ENCODE measurements around the gene RIMBP2. TPM values are rescaled to one million over a fixed set of nuclear protein-coding genes. Genes with fewer than 3 reads are reported as not detected.

Gene RIMBP2
- total RNA-seq, 1 donor from 2014 or later = 0.99 TPM

DNA sequence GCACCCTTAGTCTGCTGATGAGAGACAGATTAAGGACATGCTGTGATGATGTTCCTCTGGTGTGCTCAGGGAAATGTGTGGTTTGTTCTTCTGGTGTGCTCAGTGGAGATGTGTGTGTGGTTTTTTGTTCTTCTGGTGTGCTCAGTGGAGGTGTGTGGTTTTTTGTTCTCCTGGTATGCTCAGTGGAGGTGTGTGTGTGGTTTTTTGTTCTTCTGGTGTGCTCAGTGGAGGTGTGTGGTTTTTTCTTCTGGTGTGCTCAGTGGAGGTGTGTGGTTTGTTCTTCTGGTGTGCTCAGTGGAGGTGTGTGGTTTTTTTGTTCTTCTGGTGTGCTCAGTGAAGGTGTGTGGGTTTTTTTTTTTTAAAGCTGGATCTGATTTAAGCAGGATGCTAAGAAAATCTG lies 363.0 kb downstream of the RIMBP2 start:
- Histone ChIP-seq H3K4me3 (no peak overlapping the region), H2AFZ (replicated peaks) (no peak overlapping the region), H3K9ac (no peak overlapping the region), H3K79me2 (ENCODE audit: low read depth) (no peaks in the 10 kb centered on the region), H3K27ac (no peak overlapping the region), H3K36me3 (no peaks in the 10 kb centered on the region), H3K4me2 (no peak overlapping the region), H3K9me3 (ENCODE audit: low read depth) (no peaks in the 10 kb centered on the region), H3K27me3 (peaks cover 2% of the 10 kb centered on the region), H3F3A (ENCODE audit: low read depth) (no peaks in the 10 kb centered on the region), H4K20me1 (ENCODE audit: low read depth) (no peaks in the 10 kb centered on the region), H3K4me1 (peaks cover 3% of the 10 kb centered on the region)
- Mint-ChIP-seq H3K36me3 (no peaks in the 10 kb centered on the region), H3K27me3 (ENCODE audit: insufficient read depth, low read depth) (peaks cover 2% of the 10 kb centered on the region), H3K27ac (peak overlapping the region; percentile 21), H3K4me1 (peaks cover 35% of the 10 kb centered on the region), H3K9me3 (no peaks in the 10 kb centered on the region), H3K4me3 (no peak overlapping the region)
- TF ChIP-seq EZH2 (IDR thresholded peaks at IDR 0.05) (no peak), EZH2phosphoT487 (IDR thresholded peaks at IDR 0.05) (no peak)
- TF ChIP-seq, protein P1, sequence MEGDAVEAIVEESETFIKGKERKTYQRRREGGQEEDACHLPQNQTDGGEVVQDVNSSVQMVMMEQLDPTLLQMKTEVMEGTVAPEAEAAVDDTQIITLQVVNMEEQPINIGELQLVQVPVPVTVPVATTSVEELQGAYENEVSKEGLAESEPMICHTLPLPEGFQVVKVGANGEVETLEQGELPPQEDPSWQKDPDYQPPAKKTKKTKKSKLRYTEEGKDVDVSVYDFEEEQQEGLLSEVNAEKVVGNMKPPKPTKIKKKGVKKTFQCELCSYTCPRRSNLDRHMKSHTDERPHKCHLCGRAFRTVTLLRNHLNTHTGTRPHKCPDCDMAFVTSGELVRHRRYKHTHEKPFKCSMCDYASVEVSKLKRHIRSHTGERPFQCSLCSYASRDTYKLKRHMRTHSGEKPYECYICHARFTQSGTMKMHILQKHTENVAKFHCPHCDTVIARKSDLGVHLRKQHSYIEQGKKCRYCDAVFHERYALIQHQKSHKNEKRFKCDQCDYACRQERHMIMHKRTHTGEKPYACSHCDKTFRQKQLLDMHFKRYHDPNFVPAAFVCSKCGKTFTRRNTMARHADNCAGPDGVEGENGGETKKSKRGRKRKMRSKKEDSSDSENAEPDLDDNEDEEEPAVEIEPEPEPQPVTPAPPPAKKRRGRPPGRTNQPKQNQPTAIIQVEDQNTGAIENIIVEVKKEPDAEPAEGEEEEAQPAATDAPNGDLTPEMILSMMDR (IDR thresholded peaks at IDR 0.05) = no peak
- no peak for DNase-seq (ENCODE audit: low spot score)

DNA sequence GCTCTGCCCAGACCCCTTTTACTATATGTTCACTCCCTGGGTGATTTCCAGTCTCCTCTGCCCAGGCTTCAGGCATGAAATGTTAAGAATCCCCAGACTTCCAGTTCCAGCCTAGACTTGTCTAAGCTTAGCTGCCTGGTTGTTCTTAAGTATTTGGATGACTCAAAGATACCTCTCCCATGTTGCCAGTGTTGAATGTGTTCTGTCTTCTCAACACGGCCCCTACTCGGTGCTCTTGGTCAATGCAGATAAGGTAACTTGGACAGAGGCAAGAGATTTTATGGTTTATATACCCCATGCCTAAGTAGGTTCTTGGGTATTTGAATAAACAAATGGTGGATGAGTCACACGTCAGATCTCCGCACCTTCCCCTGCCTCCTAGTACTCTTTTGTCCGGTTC lies 364.8 kb downstream of the RIMBP2 start:
- no peak overlapping the region for H3K4me3 Mint-ChIP-seq
- H3K9me3 ChIP-seq (ENCODE audit: low read depth) = no peaks in the 10 kb centered on the region
- H3K27ac Mint-ChIP-seq = no peak overlapping the region
- DNase-seq (ENCODE audit: low spot score) = no peak
- H3K4me3 ChIP-seq = no peak overlapping the region
- peaks cover 7% of the 10 kb centered on the region for H3K27me3 ChIP-seq
- H3K36me3 Mint-ChIP-seq = no peaks in the 10 kb centered on the region
- no peak overlapping the region for H3K27ac ChIP-seq
- H3K4me1 Mint-ChIP-seq = peaks cover 37% of the 10 kb centered on the region
- TF ChIP-seq EZH2phosphoT487 (IDR thresholded peaks at IDR 0.05) = no peak
- TF ChIP-seq EZH2 (IDR thresholded peaks at IDR 0.05) = no peak
- TF ChIP-seq, protein P1 (IDR thresholded peaks at IDR 0.05) = no peak
- no peak overlapping the region for H3K4me2 ChIP-seq
- peaks cover 3% of the 10 kb centered on the region for H3K4me1 ChIP-seq
- no peaks in the 10 kb centered on the region for H3K36me3 ChIP-seq
- no peak overlapping the region for H2AFZ ChIP-seq (replicated peaks)
- H3K9ac ChIP-seq = no peak overlapping the region
- peaks cover 5% of the 10 kb centered on the region for H3K27me3 Mint-ChIP-seq (ENCODE audit: insufficient read depth, low read depth)
- no peaks in the 10 kb centered on the region for H3K79me2 ChIP-seq (ENCODE audit: low read depth)
- no peaks in the 10 kb centered on the region for H3F3A ChIP-seq (ENCODE audit: low read depth)
- H3K9me3 Mint-ChIP-seq = no peaks in the 10 kb centered on the region
- no peaks in the 10 kb centered on the region for H4K20me1 ChIP-seq (ENCODE audit: low read depth)

DNA sequence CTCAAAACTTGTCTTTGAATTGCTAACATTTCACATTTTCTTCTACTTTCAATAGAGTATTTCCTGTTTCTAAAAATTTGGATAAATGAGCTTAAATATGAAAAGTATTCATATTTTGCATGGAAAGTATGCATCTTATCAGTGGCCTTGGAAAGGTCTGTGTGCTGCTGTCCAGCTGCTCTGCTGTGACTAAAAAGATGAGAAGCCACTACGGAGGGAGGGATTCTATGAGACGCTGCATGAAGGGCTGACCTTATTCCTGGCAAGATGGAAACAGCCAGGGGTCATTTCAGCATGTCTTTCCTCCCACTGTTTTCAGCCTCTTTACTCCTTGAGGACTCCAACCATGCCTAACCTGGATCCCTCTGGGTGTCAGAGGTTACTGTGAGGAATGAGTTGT lies 365.4 kb downstream of the RIMBP2 start:
- no peak overlapping the region for H2AFZ ChIP-seq (replicated peaks)
- no peaks in the 10 kb centered on the region for H3K36me3 ChIP-seq
- no peak overlapping the region for H3K27ac ChIP-seq
- Mint-ChIP-seq H3K4me3 (no peak overlapping the region), H3K9me3 (no peaks in the 10 kb centered on the region), H3K27me3 (ENCODE audit: insufficient read depth, low read depth) (peaks cover 5% of the 10 kb centered on the region), H3K27ac (no peak overlapping the region), H3K4me1 (peaks cover 37% of the 10 kb centered on the region), H3K36me3 (no peaks in the 10 kb centered on the region)
- no peak overlapping the region for H3K4me2 ChIP-seq
- no peak for TF ChIP-seq EZH2phosphoT487 (IDR thresholded peaks at IDR 0.05)
- no peak for TF ChIP-seq EZH2 (IDR thresholded peaks at IDR 0.05)
- TF ChIP-seq, protein P1 (IDR thresholded peaks at IDR 0.05) = no peak
- DNase-seq (ENCODE audit: low spot score) = no peak
- no peaks in the 10 kb centered on the region for H3F3A ChIP-seq (ENCODE audit: low read depth)
- H3K9me3 ChIP-seq (ENCODE audit: low read depth) = no peaks in the 10 kb centered on the region
- H4K20me1 ChIP-seq (ENCODE audit: low read depth) = no peaks in the 10 kb centered on the region
- no peak overlapping the region for H3K4me3 ChIP-seq
- H3K79me2 ChIP-seq (ENCODE audit: low read depth) = no peaks in the 10 kb centered on the region
- peaks cover 7% of the 10 kb centered on the region for H3K27me3 ChIP-seq
- H3K9ac ChIP-seq = no peak overlapping the region
- peaks cover 3% of the 10 kb centered on the region for H3K4me1 ChIP-seq
